NCI-H1930 (cell line): ENCODE data around the gene PARN.
"Not testable (repeated sequence)": the region's sequence is repeated elsewhere in the genome, so short reads cannot be mapped to it uniquely, and the experiment has no call there.

Source experiments
- DNase-seq, 2 experiments: peaks; one replicate each; lab custom pipeline; 2025; lab: John Stamatoyannopoulos, UW

Gene PARN

GRCh38 chr16:14629919-14630619 is at the start of gene PARN:
TSS of gene PARN (minus strand) at chr16:14630260. CDS start at chr16:14630125, 135 bp downstream.
- DNase-seq: peak; percentile 97

GRCh38 chr16:14678748-14679497 is 48.9 kb upstream of the PARN start:
- DNase-seq: no peak

GRCh38 chr16:14677627-14678026 is 47.6 kb upstream of the PARN start:
- DNase-seq: no peak

- no peak for DNase-seq
Measured at GRCh38 chr16:14676633-14677032, 46.6 kb upstream of the PARN start.

GRCh38 chr16:14672403-14672971 is 42.4 kb upstream of the PARN start:
- no peak for DNase-seq

GRCh38 chr16:14669776-14670175 is 39.7 kb upstream of the PARN start:
- no peak for DNase-seq

- DNase-seq: no peak
Measured at GRCh38 chr16:14668556-14669223, 38.6 kb upstream of the PARN start.

GRCh38 chr16:14667347-14668266 is 37.5 kb upstream of the PARN start:
- no peak for DNase-seq

GRCh38 chr16:14658063-14658462 is 28.0 kb upstream of the PARN start:
- DNase-seq: no peak

- DNase-seq: no peak
Measured at GRCh38 chr16:14652726-14653125, 22.7 kb upstream of the PARN start.

- DNase-seq: no peak
Measured at GRCh38 chr16:14650629-14651028, 20.6 kb upstream of the PARN start.

- DNase-seq: no peak
Measured at GRCh38 chr16:14649816-14650215, 19.8 kb upstream of the PARN start.

- no peak for DNase-seq
Measured at GRCh38 chr16:14641926-14642325, 11.9 kb upstream of the PARN start.

- DNase-seq: no peak
Measured at GRCh38 chr16:14641206-14641605, 11.1 kb upstream of the PARN start.

GRCh38 chr16:14640538-14640937 is 10.5 kb upstream of the PARN start:
- no peak for DNase-seq

GRCh38 chr16:14636951-14637240 is 6.8 kb upstream of the PARN start:
- not testable (repeated sequence) for DNase-seq

- DNase-seq: not testable (repeated sequence)
Measured at GRCh38 chr16:14636179-14636950, 6.3 kb upstream of the PARN start.

GRCh38 chr16:14635395-14636165 is 5.5 kb upstream of the PARN start:
- no peak for DNase-seq

GRCh38 chr16:14634389-14634725 is 4.3 kb upstream of the PARN start:
- no peak for DNase-seq
